ENCODE measurements around the gene DROSHA. TPM values are rescaled to one million over a fixed set of nuclear protein-coding genes. Genes with fewer than 3 reads are reported as not detected.

DROSHA gene
- total RNA-seq, 1 donor from 2014 or later: 41.5 TPM

DNA sequence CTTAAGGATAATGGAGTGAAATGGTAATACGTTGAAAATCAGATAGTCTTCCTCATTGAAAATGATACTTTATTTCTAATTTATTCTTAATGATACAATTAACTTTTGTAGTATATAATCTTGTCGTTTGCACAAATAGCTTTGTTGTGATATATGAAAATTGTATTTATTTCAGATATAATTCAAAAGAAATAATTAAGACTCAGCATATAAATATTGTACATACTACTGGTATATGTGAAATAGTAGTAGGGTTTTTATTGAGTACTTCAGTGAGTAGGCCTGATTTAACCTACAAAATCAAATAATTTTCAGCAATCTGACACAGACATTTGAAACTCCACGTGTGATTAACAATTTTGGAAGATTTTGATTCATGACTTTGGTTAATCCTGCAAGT is 5.0 kb upstream of the DROSHA start:
- ATAC-seq: no peak
- intact Hi-C loops (cut with micrococcal nuclease): no loop called here
- no peak for DNase-seq

DNA sequence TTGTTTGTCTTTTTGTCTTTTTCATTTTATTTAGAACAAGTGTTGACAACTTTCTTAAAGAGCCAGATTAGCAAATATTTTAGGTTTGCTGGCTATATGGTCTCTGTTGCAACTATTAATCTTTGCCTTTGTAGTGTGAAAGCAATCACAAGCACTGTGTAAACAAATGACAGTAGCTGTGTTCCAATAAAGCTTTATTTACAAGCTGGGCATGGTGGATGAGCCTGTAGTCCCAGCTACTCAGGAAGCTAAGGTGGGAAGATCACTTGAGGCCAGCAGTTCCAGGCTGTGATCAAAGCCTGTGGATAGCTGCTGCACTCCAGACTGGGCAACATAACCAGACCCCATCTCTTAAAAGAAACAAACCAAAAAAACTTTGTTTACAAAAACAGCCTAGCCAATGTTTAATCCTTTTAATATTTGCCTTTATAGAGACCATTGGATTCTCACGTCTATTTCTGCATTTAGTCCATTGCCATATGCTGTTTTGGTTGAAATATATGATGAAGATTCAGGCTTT is 2.7 kb upstream of the DROSHA start:
- ATAC-seq (no peak), DNase-seq (no peak)
- intact Hi-C loops (cut with micrococcal nuclease): no loop called here

DNA sequence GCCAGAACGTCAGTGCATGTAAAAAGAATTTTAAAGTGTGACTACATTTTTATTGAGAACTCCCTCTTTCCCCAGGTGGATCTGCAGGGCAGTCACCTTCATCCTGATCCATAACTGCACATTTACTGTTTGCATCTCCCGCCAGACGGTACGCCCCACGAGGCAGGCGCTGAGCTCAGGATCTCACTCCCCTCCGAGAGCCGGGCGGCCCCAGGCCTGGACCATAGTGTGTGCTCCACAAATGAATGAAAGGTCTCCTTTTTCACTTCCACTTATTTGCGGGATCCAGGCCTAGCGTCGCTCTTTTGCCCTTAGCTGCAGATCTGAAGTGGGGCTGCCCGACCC is 378 bp downstream of the DROSHA start:
- intact Hi-C loops (cut with micrococcal nuclease): no loop called here
- DNase-seq (peak; percentile 36), ATAC-seq (peak; percentile 42)

DNA sequence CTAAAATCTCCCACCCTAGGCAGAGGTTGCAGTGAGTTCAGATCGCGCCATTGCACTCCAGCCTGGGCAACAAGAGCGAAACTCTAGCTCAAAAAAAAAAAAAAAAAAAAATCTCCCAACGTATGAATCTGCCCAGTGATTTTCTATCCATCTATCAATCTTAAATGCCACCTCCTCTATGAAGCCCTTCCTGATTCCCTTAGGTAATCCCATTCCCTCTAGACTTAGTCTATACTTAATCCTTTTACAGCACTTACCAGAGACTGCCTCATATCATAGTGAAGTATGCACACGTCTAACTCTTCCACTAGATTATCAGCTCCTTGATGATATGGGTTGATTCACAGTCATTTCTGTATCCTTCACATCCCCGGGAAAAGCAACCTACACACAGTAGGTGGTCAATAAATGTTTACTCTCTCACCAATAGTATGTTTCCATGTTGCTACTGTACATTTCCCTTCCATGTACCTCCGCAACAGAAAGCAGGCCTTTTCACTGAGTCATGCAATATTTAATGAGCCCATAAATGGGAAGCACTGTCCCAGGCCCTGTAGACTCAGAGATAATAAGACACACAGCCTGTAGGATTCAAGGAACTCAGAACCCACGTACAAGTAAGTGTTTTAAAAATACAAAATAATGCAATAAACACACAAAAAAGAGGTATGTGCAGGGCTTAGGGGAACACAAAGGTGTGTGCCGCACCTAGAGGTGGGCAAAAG is 1.2 kb downstream of the DROSHA start:
- DNase-seq (no peak), ATAC-seq (no peak)
- intact Hi-C loops (cut with micrococcal nuclease): no loop called here

DNA sequence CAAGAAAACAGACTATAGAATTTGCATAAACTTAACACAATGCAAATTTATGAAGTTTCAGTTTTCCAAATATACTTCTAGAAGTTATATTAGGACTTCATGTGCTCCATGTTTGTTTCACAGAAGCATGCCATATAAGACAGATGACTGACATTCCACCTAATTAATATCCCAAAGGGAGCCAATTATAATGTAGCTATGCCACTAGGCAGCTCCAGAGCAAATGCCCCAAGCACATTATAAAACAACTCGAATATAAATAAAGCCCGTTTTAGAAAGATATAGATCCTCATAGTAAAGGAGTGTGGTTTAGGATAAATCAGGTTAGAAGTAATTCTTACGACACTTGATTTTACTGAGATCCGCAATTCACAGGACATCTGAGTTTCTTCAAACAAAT is 8.9 kb downstream of the DROSHA start:
- intact Hi-C loops (cut with micrococcal nuclease): no loop called here
- ATAC-seq (no peak), DNase-seq (no peak)

DNA sequence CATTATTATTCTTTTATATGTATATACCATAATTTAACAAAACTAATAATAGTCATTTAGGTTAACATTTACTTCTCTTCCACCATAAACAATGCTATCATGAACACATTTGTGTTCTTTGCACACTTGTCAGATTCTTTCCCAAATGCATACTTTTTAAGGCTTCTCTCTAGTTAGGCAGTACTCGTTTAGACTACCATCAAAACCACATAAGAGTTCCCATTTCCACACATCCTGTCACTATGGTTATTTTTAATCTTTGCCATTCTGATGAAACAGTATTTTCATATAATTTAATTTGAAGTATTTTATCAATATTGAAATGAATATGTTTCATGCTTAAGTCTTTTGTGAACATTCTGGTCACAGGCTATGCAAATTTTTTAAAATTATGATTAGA is 15.1 kb downstream of the DROSHA start:
- no peak for DNase-seq
- intact Hi-C loops (cut with micrococcal nuclease): no loop called here
- ATAC-seq: no peak

DNA sequence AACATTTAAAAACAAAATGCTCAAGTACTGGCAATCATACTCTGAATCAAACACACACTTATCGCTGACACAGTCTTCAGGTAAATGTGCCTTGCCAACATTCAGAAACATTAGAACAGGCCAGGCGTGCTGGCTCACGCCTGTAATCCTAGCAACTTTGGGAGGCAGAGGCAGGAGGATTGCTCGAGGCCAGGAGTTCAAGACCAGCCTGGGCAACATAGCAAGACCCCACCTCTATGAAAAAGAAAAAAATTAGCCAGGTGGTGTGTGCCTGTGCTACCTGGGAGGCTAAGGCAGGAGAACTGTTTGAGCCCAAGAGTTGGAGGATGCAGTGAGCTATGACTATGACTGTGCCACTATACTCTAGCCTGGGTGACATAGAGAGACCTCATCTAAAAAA is 20.6 kb downstream of the DROSHA start:
- DNase-seq: no peak
- no peak for ATAC-seq
- intact Hi-C loops (cut with micrococcal nuclease): no loop called here

DNA sequence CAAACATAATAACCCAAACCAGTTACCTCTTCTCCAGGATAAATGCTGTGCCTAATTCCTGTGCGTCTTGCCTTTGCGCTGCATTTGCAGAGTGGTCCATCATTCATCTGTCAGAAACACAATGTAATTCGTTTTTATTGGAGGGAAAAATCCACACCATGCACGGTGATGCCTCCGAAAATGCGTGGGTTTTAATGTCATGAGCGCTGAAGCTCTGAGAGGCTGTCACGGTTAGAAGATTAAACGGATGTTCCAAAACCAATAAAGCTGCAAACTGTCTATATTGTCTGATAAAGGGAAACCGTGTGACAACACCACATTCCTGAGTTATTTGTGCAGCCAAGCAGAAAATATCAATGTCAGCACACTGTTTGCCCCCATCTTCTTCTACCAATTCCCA is 27.4 kb downstream of the DROSHA start:
- no peak for DNase-seq
- intact Hi-C loops (cut with micrococcal nuclease): no loop called here
- no peak for ATAC-seq

DNA sequence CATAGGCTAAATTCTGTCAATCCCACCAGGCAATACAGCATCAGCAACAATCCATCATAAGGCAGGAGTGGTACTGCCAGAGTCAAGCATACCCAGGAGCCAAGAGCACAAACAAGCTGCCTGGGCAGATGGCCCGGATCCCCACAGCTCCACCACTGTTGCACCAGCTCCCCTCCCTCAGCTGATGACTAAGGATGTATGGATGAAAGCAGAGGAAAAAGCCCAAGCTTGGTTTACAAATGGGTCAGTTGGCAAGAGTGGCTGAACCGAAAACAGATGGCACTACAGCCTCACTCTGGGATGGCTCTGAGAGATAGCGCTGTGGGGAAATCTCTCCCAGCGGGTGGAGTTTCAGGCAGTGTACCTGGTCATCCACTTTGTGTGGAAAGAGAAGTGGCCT is 29.4 kb downstream of the DROSHA start:
- no peak for ATAC-seq
- intact Hi-C loops (cut with micrococcal nuclease): no loop called here
- no peak for DNase-seq

DNA sequence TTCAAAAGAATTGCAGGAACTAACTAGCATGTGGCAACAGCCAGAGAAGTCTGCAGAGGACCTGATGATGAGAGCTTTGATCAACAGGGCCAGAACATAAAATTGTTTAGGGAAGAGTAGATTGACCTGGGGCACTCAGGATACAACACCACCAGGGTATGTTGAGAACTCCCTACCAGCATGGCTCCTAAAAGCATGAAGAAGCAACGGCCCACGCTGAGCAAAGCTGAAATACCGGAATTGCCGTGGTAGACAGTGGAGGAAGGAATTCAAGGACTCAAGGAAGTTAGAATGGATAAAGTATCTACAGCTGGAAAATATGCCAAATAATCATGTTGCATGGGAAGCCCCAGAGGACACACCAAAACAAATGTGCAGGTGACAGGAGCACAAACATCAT is 31.6 kb downstream of the DROSHA start:
- DNase-seq (no peak), ATAC-seq (no peak)
- intact Hi-C loops (cut with micrococcal nuclease): no loop called here

DNA sequence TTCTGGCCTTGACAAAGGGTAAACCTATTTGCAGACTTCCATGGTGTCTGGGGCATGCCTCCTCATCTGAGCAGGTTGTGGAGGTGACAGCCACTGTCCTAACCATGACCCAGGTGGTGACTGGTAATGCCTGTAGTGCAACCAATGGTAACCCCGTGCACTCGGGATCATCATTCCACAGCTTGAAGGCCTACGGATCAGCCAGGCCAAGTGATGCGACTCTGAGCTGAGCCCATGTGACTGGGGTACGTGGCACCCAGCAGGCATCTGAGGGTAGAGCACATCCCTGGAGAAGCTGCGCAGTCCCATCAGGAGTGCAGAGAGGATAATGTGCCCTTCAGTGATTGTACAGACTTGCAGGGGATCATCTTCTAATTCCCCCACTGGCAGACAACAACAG is 35.0 kb downstream of the DROSHA start:
- ATAC-seq: no peak
- intact Hi-C loops (cut with micrococcal nuclease): no loop called here
- DNase-seq: no peak

DNA sequence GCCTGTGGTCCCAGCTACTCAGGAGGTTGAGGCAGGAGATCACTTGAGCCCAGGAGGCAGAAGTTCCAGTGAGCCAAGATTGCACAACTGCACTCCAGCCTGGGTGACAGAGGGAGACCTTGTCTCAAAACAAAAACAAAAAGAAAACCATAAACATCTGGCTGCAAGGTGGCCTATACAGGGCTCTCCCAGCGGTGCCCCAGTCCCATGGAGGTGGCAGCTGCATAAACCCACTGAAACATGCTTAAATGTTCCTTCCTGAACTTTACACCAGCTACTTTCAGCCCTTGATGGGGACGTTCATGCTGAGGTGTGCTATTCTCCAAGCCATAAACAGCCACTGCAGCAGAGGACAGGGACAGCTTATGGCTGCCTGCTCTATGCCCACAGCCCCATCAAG is 35.6 kb downstream of the DROSHA start:
- ATAC-seq (no peak), DNase-seq (no peak)
- intact Hi-C loops (cut with micrococcal nuclease): no loop called here

DNA sequence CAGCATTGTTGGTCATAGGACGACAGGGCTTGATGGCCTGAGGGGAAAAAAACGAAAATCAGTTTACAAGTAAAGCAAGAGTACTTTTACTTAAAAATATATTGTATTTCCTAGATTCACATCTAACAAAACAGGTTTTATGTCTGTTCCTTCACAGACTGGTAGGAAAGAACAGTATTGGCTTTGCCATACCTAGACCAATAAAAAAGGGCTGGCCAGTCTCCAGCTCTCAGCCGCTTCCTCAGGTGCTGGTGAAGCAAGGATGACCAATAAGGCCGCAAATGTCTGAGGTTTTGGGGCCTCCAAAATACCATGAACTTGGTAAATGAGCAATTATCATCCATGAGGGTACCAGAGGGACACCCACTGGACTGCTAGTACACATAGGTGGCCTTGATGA is 36.6 kb downstream of the DROSHA start:
- ATAC-seq (no peak), DNase-seq (no peak)
- intact Hi-C loops (cut with micrococcal nuclease): no loop called here

DNA sequence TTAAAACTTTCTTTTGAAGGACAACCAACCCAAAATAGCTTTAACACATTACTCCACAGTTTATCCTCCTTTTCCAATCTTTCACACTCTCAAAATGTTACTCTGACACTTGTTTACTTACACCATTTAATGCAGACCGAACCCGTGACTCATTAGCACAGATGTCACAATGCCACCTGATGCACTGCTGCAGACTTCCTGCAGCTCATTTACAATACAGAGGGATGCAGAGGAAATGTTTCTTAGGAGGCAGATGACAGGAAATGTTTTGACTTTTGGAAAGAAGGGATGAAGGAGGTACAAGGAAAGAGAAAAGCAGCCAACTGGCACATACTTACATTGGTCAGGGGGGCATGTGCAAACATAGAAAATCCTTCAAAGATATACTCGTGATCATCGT is 39.0 kb downstream of the DROSHA start:
- DNase-seq (no peak), ATAC-seq (no peak)
- intact Hi-C loops (cut with micrococcal nuclease): no loop called here

DNA sequence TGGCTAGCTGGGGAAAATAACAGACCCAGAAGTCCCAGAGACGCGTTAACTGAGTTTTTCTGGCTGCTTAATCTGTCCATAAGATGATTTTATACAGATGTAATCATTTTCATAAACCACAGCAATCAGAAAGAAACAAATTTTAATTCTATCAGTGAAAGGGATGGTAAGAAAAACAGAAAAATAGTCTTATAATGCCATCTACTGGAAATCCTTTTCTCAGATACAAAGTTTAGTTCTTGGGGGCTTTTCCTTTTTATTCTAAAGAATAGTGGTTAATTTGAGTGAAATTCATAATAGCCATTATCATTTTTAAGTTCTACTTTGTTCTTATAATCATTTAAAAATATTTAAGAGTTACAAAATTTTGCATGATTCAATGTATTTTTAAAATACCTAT is 44.4 kb downstream of the DROSHA start:
- ATAC-seq (no peak), DNase-seq (no peak)
- intact Hi-C loops (cut with micrococcal nuclease): no loop called here

DNA sequence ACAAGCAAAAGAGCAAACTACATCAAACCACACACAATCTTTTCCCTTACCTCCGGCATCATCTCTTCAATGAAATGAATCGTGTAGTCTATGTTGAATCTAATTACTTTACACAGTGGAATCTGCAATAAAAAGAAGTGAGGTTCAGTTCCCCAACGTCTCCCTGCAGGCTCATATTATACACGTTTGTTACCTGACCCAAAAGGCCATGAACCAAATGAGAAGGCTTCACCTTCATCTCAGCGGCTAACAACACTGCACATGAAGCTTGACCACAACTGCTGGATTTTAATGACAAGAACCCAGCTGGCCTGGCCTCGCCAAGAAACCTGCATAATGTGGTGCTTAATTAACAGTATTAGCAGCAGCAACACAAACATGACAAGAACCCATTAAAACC is 45.5 kb downstream of the DROSHA start:
- intact Hi-C loops (cut with micrococcal nuclease): no loop called here
- DNase-seq (no peak), ATAC-seq (no peak)

DNA sequence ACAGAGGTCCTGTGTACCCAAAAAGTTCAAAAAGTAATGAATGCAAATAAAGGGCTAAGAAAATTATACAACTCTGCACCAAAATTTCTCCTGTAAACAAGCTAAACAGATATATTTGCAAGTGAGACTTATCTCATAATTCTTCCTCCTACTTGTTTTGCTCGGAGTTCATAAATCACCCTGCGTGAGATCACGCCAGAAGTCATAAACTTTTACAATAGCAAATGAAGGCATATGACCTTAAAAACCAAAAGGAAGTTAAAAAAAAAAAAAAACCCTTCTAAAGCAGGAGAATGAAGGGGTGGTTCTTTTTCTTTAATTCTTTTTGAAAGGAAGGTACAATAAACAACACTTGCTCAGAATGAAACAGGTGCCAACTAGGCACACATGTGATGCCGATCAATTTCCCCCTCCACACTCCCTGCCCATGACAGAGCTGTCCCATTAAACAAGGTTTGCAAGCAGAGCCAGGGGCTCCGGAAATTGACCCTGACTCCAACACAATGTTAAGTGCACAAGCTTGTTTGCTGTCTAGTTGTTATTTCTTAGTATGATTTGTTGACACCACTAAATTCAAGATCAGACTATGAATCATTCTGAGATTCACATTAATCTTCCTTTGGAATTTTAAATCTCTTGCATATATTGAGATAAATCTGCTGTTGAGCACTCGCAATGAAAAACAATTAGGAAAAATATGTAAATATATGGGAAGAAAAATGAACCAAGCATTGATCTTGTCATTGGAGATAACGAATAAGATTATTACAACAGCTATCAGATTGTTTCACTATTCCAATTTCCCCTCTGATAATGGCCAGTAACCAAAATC is 46.3 kb downstream of the DROSHA start:
- intact Hi-C loops (cut with micrococcal nuclease): no loop called here
- ATAC-seq: no peak
- DNase-seq: no peak

DNA sequence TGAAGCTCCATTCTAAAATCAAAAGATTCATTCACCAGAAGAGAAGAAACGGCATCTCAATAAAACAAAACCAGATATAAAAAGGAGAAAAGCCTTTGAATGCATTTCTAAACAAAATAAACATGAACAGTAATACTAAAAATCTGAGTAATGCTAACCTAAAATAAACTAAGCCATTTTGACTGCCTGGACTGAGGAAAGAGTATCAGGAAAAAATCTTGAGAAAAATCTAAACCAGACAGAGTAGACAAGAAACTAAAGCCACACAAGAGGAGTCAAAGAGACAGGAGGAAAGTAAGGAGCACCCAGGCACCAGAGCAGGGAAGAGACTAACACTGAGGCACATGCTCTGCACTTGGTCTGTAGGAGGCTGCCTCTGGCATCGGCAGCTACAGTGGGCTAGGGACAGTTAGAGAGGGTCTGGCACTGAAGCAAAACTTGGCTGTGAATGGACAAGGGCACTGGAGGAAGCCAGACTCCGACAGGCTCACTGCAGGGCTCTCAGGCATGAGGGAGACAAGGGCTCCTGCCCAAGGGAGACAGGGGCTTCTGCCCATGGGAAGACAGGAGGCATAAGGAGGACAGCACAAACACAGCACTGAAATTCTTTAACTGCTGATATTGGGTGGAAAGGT is 50.2 kb downstream of the DROSHA start:
- DNase-seq (no peak), ATAC-seq (no peak)
- intact Hi-C loops (cut with micrococcal nuclease): no loop called here

DNA sequence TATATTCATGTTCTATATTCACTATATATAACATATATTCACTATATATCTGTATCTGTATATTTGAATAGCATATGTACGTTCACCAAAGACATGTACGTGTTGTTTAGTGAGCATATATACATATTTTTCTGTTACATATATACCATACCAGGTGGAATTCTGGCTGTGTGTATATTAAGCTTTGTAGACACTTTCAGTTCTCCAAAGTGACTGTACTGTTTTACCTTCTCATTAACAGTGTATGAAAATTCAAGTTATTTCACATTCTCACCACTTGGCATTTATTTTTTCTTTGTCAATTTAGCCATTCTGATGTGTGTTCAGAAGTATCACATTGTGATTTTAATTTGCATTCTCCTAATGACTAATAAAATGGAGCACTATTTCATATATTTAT is 52.2 kb downstream of the DROSHA start:
- intact Hi-C loops (cut with micrococcal nuclease): no loop called here
- no peak for DNase-seq

DNA sequence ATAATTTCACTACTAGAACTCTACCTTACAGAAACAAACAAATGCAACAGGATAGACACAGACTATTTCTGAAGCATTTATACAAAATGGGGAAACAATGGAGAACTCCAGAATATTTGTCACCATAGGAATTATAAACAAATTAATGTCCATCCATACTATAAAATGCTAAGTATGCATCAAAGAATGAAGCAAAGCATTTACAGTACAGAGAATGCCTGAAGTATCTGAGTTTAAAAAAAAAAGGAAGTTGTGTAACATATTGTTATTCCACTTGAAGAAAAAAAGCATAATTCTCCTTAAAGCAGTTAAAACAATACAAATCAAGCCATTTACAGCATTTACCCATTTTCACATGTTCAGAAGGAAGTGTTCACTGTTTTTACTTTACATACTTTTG is 53.0 kb downstream of the DROSHA start:
- intact Hi-C loops (cut with micrococcal nuclease): no loop called here
- ATAC-seq: no peak
- DNase-seq: no peak

More for the DNA sequence above, 52.2 kb downstream of the DROSHA start:
- no peak for ATAC-seq
